Stomach smooth muscle (tissue), 2 donors: ENCODE data around the gene ZCCHC14.
"Not testable (repeated sequence)": the region's sequence is repeated elsewhere in the genome, so short reads cannot be mapped to it uniquely, and the experiment has no call there.

Experiments used
- H3K27ac ChIP-seq: one replicate; pipeline ENCODE4 v1.7.0; 2013; ENCODE audit warnings: mild to moderate bottlenecking, low read length, inconsistent platforms
- H3K27me3 ChIP-seq, 2 donors: one replicate each; pipeline ENCODE4 v1.7.0; 2013; ENCODE audit warnings: low read length in 2 of 2; ENCODE audit not compliant: insufficient read depth in 2 of 2, control insufficient read depth in 1 of 2
- H3K36me3 ChIP-seq, 2 donors: one replicate each; pipeline ENCODE4 v1.7.0; 2013; ENCODE audit warnings: low read length in 2 of 2; ENCODE audit not compliant: control insufficient read depth in 2 of 2, insufficient read depth in 2 of 2
- H3K4me1 ChIP-seq: one replicate; pipeline ENCODE4 v1.7.0; 2013; ENCODE audit warnings: low read length; ENCODE audit not compliant: control insufficient read depth, insufficient read depth
- H3K4me3 ChIP-seq, 2 donors: one replicate each; pipeline ENCODE4 v1.7.0; 2013; ENCODE audit warnings: low read length in 2 of 2
- H3K9ac ChIP-seq, 2 donors: one replicate each; pipeline ENCODE4 v1.7.0; 2013; ENCODE audit warnings: low read length in 2 of 2, mild to moderate bottlenecking in 1 of 2
- H3K9me3 ChIP-seq, 2 donors: one replicate each; pipeline ENCODE4 v1.7.0; 2013; ENCODE audit warnings: low read length in 2 of 2; ENCODE audit not compliant: control insufficient read depth in 2 of 2
- donor health status: healthy.
- donor health status: Pancreatic carcinoma.

The ZCCHC14 gene

DNA sequence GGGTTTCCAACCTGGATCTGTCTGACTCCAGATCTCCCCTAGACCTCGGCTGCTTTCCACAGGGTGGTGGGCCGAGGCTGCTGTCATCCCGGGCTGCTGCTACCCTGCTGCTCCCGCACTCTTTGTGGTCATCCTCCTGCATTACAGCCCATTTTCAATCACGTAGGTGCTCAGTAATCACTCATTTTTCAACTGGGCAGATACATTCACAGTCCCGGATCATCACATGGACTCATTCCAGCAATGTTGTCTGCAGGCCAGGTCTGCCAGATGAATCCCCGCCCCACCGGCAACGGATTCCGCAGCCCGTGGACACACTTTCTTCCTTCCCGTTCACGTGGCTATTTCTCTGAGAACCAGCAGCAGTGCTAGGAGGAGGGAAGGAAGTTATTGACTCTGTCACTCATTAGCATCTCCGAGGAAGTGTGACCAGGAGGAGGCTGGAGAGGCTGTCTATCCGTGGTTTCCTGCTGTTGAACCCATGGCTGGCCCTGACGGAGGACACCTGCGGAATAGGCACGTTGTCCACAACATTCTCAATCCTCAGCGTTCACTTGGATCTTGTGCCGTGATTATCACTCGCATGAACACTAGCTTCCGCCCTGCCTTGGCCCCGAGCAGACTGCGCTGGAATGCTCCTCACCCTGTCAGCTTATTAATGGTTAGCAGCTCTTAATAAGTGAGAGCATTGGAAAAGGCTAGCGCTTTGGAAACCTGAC, 14.7 kb upstream of the ZCCHC14 start:
- no peaks in the 10 kb centered on the region for H3K9me3 ChIP-seq
- peak overlapping the region in 1 of 2 donors; percentile 47 for H3K4me3 ChIP-seq
- no peak overlapping the region for H3K9ac ChIP-seq
- no peaks in the 10 kb centered on the region for H3K27me3 ChIP-seq
- no peaks in the 10 kb centered on the region for H3K36me3 ChIP-seq
- no peak overlapping the region for H3K27ac ChIP-seq
- H3K4me1 ChIP-seq: peaks cover 4% of the 10 kb centered on the region

DNA sequence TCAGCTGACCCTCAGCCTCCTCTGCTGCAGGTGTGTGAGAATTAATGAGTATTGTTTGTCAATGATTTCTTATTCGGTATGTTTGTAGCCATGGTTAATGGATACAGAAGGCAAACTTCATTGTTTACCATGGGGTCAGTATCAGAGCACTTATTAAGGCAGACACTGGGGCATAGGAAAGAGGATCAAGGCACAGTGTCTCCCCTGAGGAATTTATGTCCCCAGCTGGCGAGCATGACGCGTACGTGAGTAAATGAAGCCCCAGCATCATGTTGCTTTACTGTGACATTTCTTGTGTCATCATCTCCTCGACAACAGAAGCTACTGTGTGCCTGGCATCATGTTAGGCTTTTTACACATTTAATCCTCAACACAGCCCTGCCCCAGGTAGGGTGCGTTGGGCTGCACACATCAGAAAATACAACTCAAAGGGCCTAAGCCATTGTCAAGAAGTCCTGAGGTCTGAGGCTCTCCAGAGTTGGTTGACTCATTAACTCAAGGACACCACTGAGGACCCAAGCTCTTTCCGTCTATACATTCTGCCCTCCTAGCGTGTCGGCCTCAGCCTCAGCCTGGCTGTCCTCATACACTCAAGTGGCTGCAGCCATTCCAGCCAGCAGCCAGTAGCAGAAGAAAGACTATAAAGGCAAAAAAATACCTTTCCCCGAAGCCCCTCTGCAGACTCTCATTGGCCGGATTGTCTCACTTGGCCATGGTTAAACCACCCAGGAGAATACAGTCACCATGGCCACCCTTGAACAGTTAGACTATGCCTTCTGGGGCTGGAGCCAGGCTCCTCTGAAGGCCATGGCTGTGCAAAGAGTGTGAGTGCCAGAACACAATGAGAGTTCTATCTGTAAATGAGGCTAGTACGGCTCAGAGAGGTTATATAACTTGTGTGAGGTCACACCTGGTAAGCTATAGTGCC, 13.9 kb upstream of the ZCCHC14 start:
- peaks cover 4% of the 10 kb centered on the region for H3K4me1 ChIP-seq
- no peak overlapping the region for H3K4me3 ChIP-seq
- H3K27ac ChIP-seq: no peak overlapping the region
- H3K27me3 ChIP-seq: no peaks in the 10 kb centered on the region
- H3K9me3 ChIP-seq: no peaks in the 10 kb centered on the region
- H3K9ac ChIP-seq: no peak overlapping the region
- H3K36me3 ChIP-seq: no peaks in the 10 kb centered on the region

GRCh38 chr16:87505834-87506233, 13.0 kb upstream of the ZCCHC14 start:
- H3K27ac ChIP-seq: no peak overlapping the region
- no peaks in the 10 kb centered on the region for H3K36me3 ChIP-seq
- H3K27me3 ChIP-seq: no peaks in the 10 kb centered on the region
- H3K4me3 ChIP-seq: no peak overlapping the region
- H3K9me3 ChIP-seq: no peaks in the 10 kb centered on the region
- peaks cover 4% of the 10 kb centered on the region for H3K4me1 ChIP-seq
- H3K9ac ChIP-seq: no peak overlapping the region

GRCh38 chr16:87503232-87503937, 10.6 kb upstream of the ZCCHC14 start:
- H3K4me3 ChIP-seq, H3K36me3 ChIP-seq, H3K9ac ChIP-seq, H3K9me3 ChIP-seq, H3K27me3 ChIP-seq, H3K27ac ChIP-seq, H3K4me1 ChIP-seq: not testable (repeated sequence)

- no peaks in the 10 kb centered on the region for H3K27me3 ChIP-seq
- H3K9ac ChIP-seq: no peak overlapping the region
- no peaks in the 10 kb centered on the region for H3K9me3 ChIP-seq
- H3K27ac ChIP-seq: no peak overlapping the region
- H3K36me3 ChIP-seq: no peaks in the 10 kb centered on the region
- H3K4me3 ChIP-seq: no peak overlapping the region
- H3K4me1 ChIP-seq: no peaks in the 10 kb centered on the region
Measured at GRCh38 chr16:87502308-87502969, 9.6 kb upstream of the ZCCHC14 start.

- H3K4me3 ChIP-seq: no peak overlapping the region
- no peaks in the 10 kb centered on the region for H3K36me3 ChIP-seq
- no peak overlapping the region for H3K9ac ChIP-seq
- no peaks in the 10 kb centered on the region for H3K9me3 ChIP-seq
- H3K27me3 ChIP-seq: no peaks in the 10 kb centered on the region
- H3K4me1 ChIP-seq: no peaks in the 10 kb centered on the region
- no peak overlapping the region for H3K27ac ChIP-seq
Measured at GRCh38 chr16:87501117-87501516, 8.3 kb upstream of the ZCCHC14 start.

DNA sequence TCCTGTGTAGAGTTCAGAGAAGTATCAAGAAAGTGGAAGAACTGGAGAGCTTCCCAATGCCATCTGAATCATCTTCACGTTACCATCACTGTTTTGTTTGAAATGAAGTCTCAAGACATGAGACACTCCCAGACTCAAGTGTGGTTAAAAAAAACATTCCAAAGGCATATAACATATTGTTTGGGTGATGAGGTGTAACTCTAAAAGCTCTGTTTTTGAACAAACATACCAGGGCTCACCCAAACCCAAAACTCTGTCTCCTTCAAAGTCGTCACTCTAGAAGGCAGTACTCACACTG, 6.3 kb upstream of the ZCCHC14 start:
- H3K9ac ChIP-seq: no peak overlapping the region
- H3K4me3 ChIP-seq: no peak overlapping the region
- H3K27me3 ChIP-seq: no peaks in the 10 kb centered on the region
- H3K4me1 ChIP-seq: no peaks in the 10 kb centered on the region
- no peaks in the 10 kb centered on the region for H3K9me3 ChIP-seq
- H3K36me3 ChIP-seq: no peaks in the 10 kb centered on the region
- no peak overlapping the region for H3K27ac ChIP-seq

DNA sequence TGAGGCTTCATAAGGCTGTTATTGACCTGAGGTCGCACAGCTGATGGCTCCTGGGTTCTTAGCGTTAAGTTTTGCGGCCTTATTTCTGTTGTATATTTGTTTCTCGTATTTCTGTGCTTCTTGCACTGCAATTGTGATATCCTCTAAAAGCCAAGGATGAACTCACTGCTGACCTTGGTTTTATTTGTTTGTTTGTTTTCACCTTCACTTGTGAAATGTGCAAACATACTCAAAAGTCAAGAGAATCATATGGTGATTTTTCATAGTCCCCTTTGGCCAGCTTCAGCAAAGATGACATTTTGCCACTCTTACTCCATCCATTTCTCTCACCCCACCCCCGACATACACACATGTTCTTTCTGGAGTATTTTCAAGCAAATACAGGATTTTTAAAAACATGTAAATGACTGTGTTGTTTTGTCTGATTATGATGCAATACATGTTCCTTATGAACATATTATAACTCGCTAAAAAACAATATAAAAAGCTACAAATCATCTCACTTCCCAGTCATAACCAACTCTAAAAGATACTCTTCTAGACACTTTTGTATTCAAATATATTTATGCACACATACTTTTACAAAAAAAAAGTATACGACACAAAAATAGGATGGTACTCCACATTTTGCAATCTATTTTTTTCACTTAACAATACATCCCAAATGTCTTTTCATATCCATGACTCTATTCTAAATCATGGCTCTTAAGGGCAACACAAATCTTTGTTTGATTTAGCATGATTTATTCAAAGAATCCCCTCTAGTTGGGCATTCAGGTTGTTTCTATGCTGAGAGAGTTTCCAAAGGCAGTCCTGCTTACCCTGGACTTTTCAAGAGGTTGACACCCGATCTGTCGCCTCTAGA, 5.7 kb upstream of the ZCCHC14 start:
- Histone ChIP-seq H3K9me3 (no peaks in the 10 kb centered on the region), H3K27ac (no peak overlapping the region), H3K4me1 (peaks cover 2% of the 10 kb centered on the region), H3K27me3 (no peaks in the 10 kb centered on the region), H3K4me3 (no peak overlapping the region), H3K36me3 (no peaks in the 10 kb centered on the region), H3K9ac (no peak overlapping the region)

DNA sequence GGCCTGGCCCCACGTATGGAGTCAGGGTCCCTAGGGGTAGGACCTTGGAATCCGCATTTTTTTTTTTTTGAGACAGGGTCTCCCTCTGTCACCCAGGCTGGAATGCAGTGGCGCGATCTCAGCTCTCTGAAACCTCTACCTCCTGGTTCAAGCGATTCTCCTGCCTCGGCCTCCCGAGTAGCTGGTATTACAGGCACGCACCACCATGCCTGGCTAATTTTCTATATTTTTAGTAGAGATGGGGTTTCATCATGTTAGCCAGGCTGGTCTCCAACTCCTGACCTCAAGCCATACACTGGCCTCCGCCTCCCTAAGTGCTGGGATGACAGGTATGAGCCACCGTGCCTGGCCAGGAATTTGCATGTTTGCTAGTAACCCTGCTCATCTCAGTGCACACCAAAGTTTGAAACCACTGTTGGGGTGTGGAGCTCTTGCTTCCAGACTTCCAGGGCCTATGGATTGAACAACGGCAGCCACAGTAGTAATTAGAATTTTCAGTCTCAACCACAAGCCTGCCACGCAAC, 5.0 kb upstream of the ZCCHC14 start:
- H3K4me1 ChIP-seq, H3K9me3 ChIP-seq, H3K4me3 ChIP-seq, H3K27me3 ChIP-seq, H3K27ac ChIP-seq, H3K9ac ChIP-seq, H3K36me3 ChIP-seq: not testable (repeated sequence)
